Measurements from ENCODE around the gene CDH13. TPM values are rescaled to one million over a fixed set of nuclear protein-coding genes. Genes with fewer than 3 reads are reported as not detected.

Gene CDH13
- total RNA-seq, 1 donor from 2014 or later, result not detected

- H3K4me3 Mint-ChIP-seq, result no peak overlapping the region
- intact Hi-C loops (cut with micrococcal nuclease), result no loop called here
- H3K27me3 Mint-ChIP-seq, result no peaks in the 10 kb centered on the region
- H3K27ac Mint-ChIP-seq, result no peak overlapping the region
- no peaks in the 10 kb centered on the region for H3K4me1 Mint-ChIP-seq
- no peak for DNase-seq
- H3K9me3 Mint-ChIP-seq, result no peaks in the 10 kb centered on the region
- no peaks in the 10 kb centered on the region for H3K36me3 Mint-ChIP-seq (ENCODE audit: low read depth)
These were observed 339.0 kb downstream of the CDH13 start for GRCh38 chr16:82965808-82966207.

DNA sequence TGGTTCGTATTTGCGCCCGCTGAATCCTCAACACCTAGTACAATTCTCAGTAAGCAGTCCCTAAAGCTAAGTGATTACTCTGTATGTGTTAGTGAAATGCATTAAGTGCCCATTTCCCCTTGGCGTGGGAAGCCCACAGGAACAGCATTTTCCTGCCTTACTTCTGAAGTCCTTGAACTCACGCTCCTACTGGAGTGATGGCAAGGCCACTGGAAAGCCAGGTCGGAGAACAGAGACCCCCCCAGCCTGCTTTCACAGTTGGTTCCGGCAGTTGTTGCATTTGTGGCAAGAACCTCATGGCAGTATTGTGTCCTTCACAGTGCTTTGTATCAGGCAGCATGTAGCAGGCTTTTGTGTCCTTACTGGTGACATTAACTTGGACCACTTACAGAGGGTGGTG is 340.7 kb downstream of the CDH13 start:
- Mint-ChIP-seq H3K36me3 (ENCODE audit: low read depth) (no peaks in the 10 kb centered on the region), H3K4me3 (no peak overlapping the region), H3K27ac (no peak overlapping the region), H3K4me1 (no peaks in the 10 kb centered on the region), H3K27me3 (no peaks in the 10 kb centered on the region), H3K9me3 (peaks cover 5% of the 10 kb centered on the region)
- DNase-seq, result no peak
- intact Hi-C loops (cut with micrococcal nuclease), result no loop called here

GRCh38 chr16:82971126-82971525 is 344.4 kb downstream of the CDH13 start:
- Mint-ChIP-seq H3K27ac (no peak overlapping the region), H3K9me3 (peaks cover 5% of the 10 kb centered on the region), H3K27me3 (no peaks in the 10 kb centered on the region), H3K4me1 (no peaks in the 10 kb centered on the region), H3K36me3 (ENCODE audit: low read depth) (no peaks in the 10 kb centered on the region), H3K4me3 (no peak overlapping the region)
- intact Hi-C loops (cut with micrococcal nuclease), result no loop called here
- DNase-seq, result no peak

- no peak overlapping the region for H3K27ac Mint-ChIP-seq
- no peaks in the 10 kb centered on the region for H3K4me1 Mint-ChIP-seq
- no peak overlapping the region for H3K4me3 Mint-ChIP-seq
These were observed 345.7 kb downstream of the CDH13 start for GRCh38 chr16:82972331-82972919.

DNA sequence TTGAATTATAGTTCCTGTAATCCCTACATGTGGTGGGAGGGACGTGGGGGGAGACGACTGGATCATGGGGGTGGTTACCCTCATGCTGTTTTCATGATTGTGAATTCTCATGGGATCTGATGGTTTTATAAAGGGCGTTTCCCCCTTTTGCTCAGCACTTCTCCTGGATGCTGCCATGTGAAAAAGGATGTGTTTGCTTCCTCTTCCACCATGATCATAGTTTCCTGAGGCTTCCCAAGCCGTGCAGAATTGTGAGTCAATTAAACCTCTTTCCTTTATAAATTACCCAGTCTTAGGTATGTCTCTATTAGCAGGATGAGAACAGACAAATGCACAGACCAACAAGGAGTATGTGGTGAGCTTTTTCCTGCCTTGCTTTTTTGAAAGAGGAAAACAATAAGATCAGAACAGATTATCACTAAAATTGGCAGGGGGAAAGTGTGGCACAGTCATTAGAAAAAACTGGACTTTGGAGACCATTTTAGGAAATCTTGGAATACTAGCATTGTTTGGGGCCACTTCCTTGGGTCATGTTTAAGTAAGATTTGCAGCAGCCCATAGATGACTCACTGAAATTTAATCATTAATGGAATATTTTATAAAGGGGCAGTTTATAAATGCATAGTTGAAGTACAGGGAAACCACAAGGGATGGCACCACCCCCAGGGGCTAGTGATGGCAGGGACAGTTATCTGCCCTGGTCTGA is 352.8 kb downstream of the CDH13 start:
- Mint-ChIP-seq H3K27me3 (peaks cover 3% of the 10 kb centered on the region), H3K9me3 (no peaks in the 10 kb centered on the region), H3K36me3 (ENCODE audit: low read depth) (no peaks in the 10 kb centered on the region), H3K4me1 (no peaks in the 10 kb centered on the region), H3K27ac (no peak overlapping the region), H3K4me3 (no peak overlapping the region)
- intact Hi-C loops (cut with micrococcal nuclease), result no loop called here
- DNase-seq, result no peak

More at GRCh38 chr16:82972331-82972919, 345.7 kb downstream of the CDH13 start:
- H3K27me3 Mint-ChIP-seq, result no peaks in the 10 kb centered on the region
- H3K9me3 Mint-ChIP-seq, result peaks cover 5% of the 10 kb centered on the region
- H3K36me3 Mint-ChIP-seq (ENCODE audit: low read depth), result no peaks in the 10 kb centered on the region
- intact Hi-C loops (cut with micrococcal nuclease), result no loop called here
- DNase-seq, result no peak

DNA sequence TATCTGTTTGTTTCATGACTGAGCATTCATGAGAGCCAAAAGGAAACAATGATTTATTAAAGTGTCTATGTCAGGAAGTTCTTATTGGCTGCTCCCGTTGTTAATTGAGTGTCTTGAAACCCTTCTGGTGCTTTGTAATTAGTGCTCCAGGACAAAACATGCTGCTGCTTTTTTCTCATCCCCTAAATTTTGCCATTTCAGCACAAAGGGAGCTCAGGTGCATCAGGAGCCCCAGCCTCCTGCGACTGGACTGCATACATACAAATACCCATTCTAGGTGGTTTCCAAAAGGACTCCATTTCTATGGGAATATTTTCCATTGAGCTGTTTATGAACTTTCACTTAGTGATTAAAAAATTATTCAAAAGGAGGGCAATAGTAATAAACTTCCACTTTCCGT is 354.0 kb downstream of the CDH13 start:
- intact Hi-C loops (cut with micrococcal nuclease), result no loop called here
- no peaks in the 10 kb centered on the region for H3K4me1 Mint-ChIP-seq

GRCh38 chr16:82987767-82988166 is 361.0 kb downstream of the CDH13 start:
- Mint-ChIP-seq H3K27ac (no peak overlapping the region), H3K36me3 (ENCODE audit: low read depth) (no peaks in the 10 kb centered on the region), H3K9me3 (peaks cover 9% of the 10 kb centered on the region), H3K4me3 (no peak overlapping the region), H3K4me1 (no peaks in the 10 kb centered on the region), H3K27me3 (no peaks in the 10 kb centered on the region)
- DNase-seq, result no peak
- intact Hi-C loops (cut with micrococcal nuclease), result no loop called here

More for the DNA sequence above, 354.0 kb downstream of the CDH13 start:
- no peak overlapping the region for H3K4me3 Mint-ChIP-seq
- no peaks in the 10 kb centered on the region for H3K9me3 Mint-ChIP-seq
- no peaks in the 10 kb centered on the region for H3K36me3 Mint-ChIP-seq (ENCODE audit: low read depth)
- peaks cover 3% of the 10 kb centered on the region for H3K27me3 Mint-ChIP-seq
- DNase-seq, result no peak
- H3K27ac Mint-ChIP-seq, result no peak overlapping the region

- peaks cover 9% of the 10 kb centered on the region for H3K9me3 Mint-ChIP-seq
- H3K4me1 Mint-ChIP-seq, result no peaks in the 10 kb centered on the region
- no peak for DNase-seq
- H3K27me3 Mint-ChIP-seq, result no peaks in the 10 kb centered on the region
- H3K36me3 Mint-ChIP-seq (ENCODE audit: low read depth), result no peaks in the 10 kb centered on the region
- no peak overlapping the region for H3K27ac Mint-ChIP-seq
- intact Hi-C loops (cut with micrococcal nuclease), result no loop called here
- no peak overlapping the region for H3K4me3 Mint-ChIP-seq
These were observed 363.4 kb downstream of the CDH13 start for GRCh38 chr16:82990155-82990554.

DNA sequence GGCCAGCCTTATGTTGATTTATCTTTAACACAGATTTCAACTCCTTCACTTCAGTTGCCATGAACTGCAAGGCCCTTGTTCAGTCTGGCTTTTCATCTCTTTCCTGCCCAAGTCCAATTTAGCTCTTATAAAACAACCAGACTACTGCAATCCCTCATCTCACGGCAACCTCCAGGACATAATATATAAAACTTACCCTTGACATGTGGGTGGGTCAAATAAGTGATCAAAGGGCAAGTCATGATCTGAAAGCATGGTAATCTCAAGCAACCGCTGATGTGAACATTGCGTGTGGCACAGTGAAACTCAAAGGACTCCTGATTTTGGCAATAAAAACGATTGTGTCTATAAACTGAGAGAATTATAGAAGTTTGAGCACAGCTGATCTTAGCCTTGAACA is 364.6 kb downstream of the CDH13 start:
- H3K9me3 Mint-ChIP-seq, result peaks cover 9% of the 10 kb centered on the region
- intact Hi-C loops (cut with micrococcal nuclease), result no loop called here
- no peaks in the 10 kb centered on the region for H3K4me1 Mint-ChIP-seq
- H3K27me3 Mint-ChIP-seq, result no peaks in the 10 kb centered on the region
- no peak overlapping the region for H3K27ac Mint-ChIP-seq
- H3K36me3 Mint-ChIP-seq (ENCODE audit: low read depth), result no peaks in the 10 kb centered on the region
- DNase-seq, result no peak
- H3K4me3 Mint-ChIP-seq, result no peak overlapping the region

GRCh38 chr16:82991966-82992675 is 365.4 kb downstream of the CDH13 start:
- H3K27ac Mint-ChIP-seq, result no peak overlapping the region
- intact Hi-C loops (cut with micrococcal nuclease), result no loop called here
- peaks cover 9% of the 10 kb centered on the region for H3K9me3 Mint-ChIP-seq
- H3K36me3 Mint-ChIP-seq (ENCODE audit: low read depth), result no peaks in the 10 kb centered on the region
- no peak for DNase-seq
- no peak overlapping the region for H3K4me3 Mint-ChIP-seq
- H3K27me3 Mint-ChIP-seq, result no peaks in the 10 kb centered on the region
- no peaks in the 10 kb centered on the region for H3K4me1 Mint-ChIP-seq

- no peak for DNase-seq
- Mint-ChIP-seq H3K4me1 (no peaks in the 10 kb centered on the region), H3K36me3 (ENCODE audit: low read depth) (no peaks in the 10 kb centered on the region), H3K27ac (no peak overlapping the region), H3K27me3 (no peaks in the 10 kb centered on the region), H3K4me3 (no peak overlapping the region), H3K9me3 (peaks cover 9% of the 10 kb centered on the region)
- intact Hi-C loops (cut with micrococcal nuclease), result no loop called here
These were observed 366.0 kb downstream of the CDH13 start for GRCh38 chr16:82992786-82993185.

- intact Hi-C loops (cut with micrococcal nuclease), result no loop called here
- no peak for DNase-seq
- no peak overlapping the region for H3K27ac Mint-ChIP-seq
- H3K9me3 Mint-ChIP-seq, result peaks cover 4% of the 10 kb centered on the region
- no peaks in the 10 kb centered on the region for H3K36me3 Mint-ChIP-seq (ENCODE audit: low read depth)
- no peaks in the 10 kb centered on the region for H3K4me1 Mint-ChIP-seq
- no peaks in the 10 kb centered on the region for H3K27me3 Mint-ChIP-seq
- H3K4me3 Mint-ChIP-seq, result no peak overlapping the region
These were observed 366.6 kb downstream of the CDH13 start for GRCh38 chr16:82993415-82993814.

DNA sequence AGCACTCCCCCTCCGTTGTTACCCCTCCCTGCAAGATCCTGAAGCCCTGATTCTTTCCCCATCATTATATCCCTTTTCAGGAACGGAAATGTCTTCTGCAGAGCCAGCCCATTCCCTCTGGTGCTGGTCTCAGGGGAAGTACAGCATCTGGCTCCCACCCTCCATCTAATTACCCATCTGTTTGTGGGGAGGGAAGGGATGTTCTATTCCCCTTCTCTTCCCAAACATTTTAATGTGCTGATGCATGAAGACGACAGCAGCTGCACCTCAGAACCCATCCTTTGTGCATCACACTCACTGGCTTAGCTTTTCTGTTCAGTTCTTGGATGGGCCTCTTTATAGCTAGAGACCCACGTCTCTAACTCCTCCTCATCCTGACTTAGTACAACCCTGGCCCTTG is 367.2 kb downstream of the CDH13 start:
- intact Hi-C loops (cut with micrococcal nuclease), result no loop called here
- H3K4me3 Mint-ChIP-seq, result no peak overlapping the region
- no peak overlapping the region for H3K27ac Mint-ChIP-seq
- H3K4me1 Mint-ChIP-seq, result no peaks in the 10 kb centered on the region
- no peaks in the 10 kb centered on the region for H3K27me3 Mint-ChIP-seq
- peaks cover 4% of the 10 kb centered on the region for H3K9me3 Mint-ChIP-seq
- DNase-seq, result no peak
- no peaks in the 10 kb centered on the region for H3K36me3 Mint-ChIP-seq (ENCODE audit: low read depth)

- no peak for DNase-seq
- H3K27me3 Mint-ChIP-seq, result no peaks in the 10 kb centered on the region
- intact Hi-C loops (cut with micrococcal nuclease), result no loop called here
- no peaks in the 10 kb centered on the region for H3K4me1 Mint-ChIP-seq
- no peaks in the 10 kb centered on the region for H3K36me3 Mint-ChIP-seq (ENCODE audit: low read depth)
- no peak overlapping the region for H3K27ac Mint-ChIP-seq
- H3K9me3 Mint-ChIP-seq, result peaks cover 4% of the 10 kb centered on the region
- H3K4me3 Mint-ChIP-seq, result no peak overlapping the region
These were observed 368.6 kb downstream of the CDH13 start for GRCh38 chr16:82995286-82995923.
